Measurements from ENCODE around the gene CCT3.
A peak's percentile ranks its signal among the peaks of the same experiment; 100 is the strongest.

Gene CCT3

GRCh38 chr1:156285437-156285836 lies 52.7 kb downstream of the CCT3 start:
- H3K36me3 ChIP-seq (ENCODE audit: insufficient read depth, low read length) = no peaks in the 10 kb centered on the region; the same call in 1 of the 2 replicates
- H3K4me1 ChIP-seq (ENCODE audit: insufficient read depth, low read length) = peaks cover 8% of the 10 kb centered on the region; the same call in 1 of the 2 replicates
- H3K9me3 ChIP-seq (ENCODE audit: control insufficient read depth, insufficient read depth, low read length) = no peaks in the 10 kb centered on the region
- H3K9ac ChIP-seq (ENCODE audit: low read depth, low read length) = no peak overlapping the region

DNA sequence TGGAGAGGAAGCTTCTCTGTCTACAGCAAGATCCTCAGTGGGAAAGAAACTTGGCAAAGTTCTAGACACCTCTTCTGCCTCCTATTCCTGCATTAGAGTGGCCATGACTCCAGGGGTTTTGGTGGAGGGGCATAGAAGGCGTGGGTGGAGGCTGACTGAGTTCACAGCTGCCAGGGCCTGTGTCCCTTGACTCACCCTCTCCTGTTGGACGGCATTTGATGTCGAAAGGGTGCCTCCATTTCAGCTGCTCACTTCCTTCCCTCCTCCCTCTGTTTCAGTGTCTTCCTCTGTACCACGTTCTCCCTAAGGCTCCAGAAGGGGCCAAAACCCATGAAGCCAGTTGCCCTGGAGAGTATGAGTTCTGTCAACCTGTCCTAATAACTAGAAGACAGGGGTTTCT lies 53.3 kb downstream of the CCT3 start:
- Histone ChIP-seq H3K9ac (ENCODE audit: low read depth, low read length) (no peak overlapping the region), H3K4me1 (ENCODE audit: insufficient read depth, low read length) (peaks cover 8% of the 10 kb centered on the region; the same call in 1 of the 2 replicates), H3K36me3 (ENCODE audit: insufficient read depth, low read length) (peaks cover under 1% of the 10 kb centered on the region), H3K9me3 (ENCODE audit: control insufficient read depth, insufficient read depth, low read length) (no peaks in the 10 kb centered on the region)

GRCh38 chr1:156284112-156284511 lies 54.0 kb downstream of the CCT3 start, which contains the start of gene TMEM79:
TMEM79 (plus strand) TSS chr1:156284325; CDS start chr1:156285227, 902 bp downstream.
- peaks cover 3% of the 10 kb centered on the region for H3K36me3 ChIP-seq (ENCODE audit: insufficient read depth, low read length)
- H3K9ac ChIP-seq (ENCODE audit: low read depth, low read length) = peak within 1 kb of the TSS; percentile 56
- H3K9me3 ChIP-seq (ENCODE audit: control insufficient read depth, insufficient read depth, low read length) = no peaks in the 10 kb centered on the region
- H3K4me1 ChIP-seq (ENCODE audit: insufficient read depth, low read length) = peaks cover 8% of the 10 kb centered on the region; the same call in 1 of the 2 replicates

GRCh38 chr1:156283521-156283920 lies 54.6 kb downstream of the CCT3 start:
- Histone ChIP-seq H3K9ac (ENCODE audit: low read depth, low read length) (peak overlapping the region; percentile 56), H3K9me3 (ENCODE audit: control insufficient read depth, insufficient read depth, low read length) (no peaks in the 10 kb centered on the region), H3K4me1 (ENCODE audit: insufficient read depth, low read length) (peaks cover 8% of the 10 kb centered on the region; the same call in 1 of the 2 replicates), H3K36me3 (ENCODE audit: insufficient read depth, low read length) (peaks cover 3% of the 10 kb centered on the region)

DNA sequence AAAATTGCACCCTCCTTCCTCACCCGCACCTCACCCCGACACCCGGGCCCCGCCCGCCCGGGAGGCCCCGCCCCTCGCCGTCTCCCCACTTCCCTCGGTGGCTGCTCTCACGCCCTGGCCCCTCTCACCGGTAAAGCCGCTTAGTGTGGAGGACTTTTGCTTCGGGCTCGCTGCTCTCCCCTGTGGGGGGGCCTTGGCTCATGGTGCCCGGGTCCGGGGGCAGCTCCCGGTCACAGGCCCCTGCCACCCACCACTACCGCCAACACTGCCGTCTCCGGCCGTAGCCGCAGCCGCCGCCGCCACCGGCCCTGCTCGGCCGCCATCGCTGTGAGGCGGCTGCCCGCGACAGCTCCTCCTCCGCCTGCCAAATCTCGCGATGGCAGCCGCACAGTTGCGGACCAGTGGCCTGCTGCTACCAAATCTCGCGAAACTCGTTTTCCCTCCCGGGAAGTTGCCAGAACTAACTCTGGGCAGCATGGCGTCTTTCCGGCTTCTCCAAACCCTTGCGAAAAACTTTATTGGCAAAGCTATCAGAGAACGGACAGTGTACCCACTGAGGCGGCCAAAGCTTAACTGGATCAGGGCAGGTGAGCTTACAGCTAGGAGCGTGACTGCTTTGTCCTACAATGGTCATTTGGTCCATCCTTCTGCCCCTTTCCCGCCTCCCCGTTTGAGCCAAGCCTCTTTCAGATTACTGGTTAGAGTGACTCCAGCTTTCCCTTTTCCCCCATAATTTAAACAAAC lies 55.4 kb downstream of the CCT3 start, which contains the start of gene SMG5:
SMG5 (minus strand) TSS at position 347 of the 744 bp plus-strand sequence; CDS start at position 202, 145 bp downstream.
- H3K36me3 ChIP-seq (ENCODE audit: insufficient read depth, low read length) = peaks cover 11% of the 10 kb centered on the region
- H3K9me3 ChIP-seq (ENCODE audit: control insufficient read depth, insufficient read depth, low read length) = no peaks in the 10 kb centered on the region
- peaks cover 8% of the 10 kb centered on the region; the same call in 1 of the 2 replicates for H3K4me1 ChIP-seq (ENCODE audit: insufficient read depth, low read length)

GRCh38 chr1:156281693-156282478 lies 56.2 kb downstream of the CCT3 start:
- H3K9ac ChIP-seq (ENCODE audit: low read depth, low read length) = peak overlapping the region; percentile 56
- H3K9me3 ChIP-seq (ENCODE audit: control insufficient read depth, insufficient read depth, low read length) = no peaks in the 10 kb centered on the region
- H3K4me1 ChIP-seq (ENCODE audit: insufficient read depth, low read length) = peaks cover 8% of the 10 kb centered on the region; the same call in 1 of the 2 replicates
- H3K36me3 ChIP-seq (ENCODE audit: insufficient read depth, low read length) = peaks cover 18% of the 10 kb centered on the region

More for the DNA sequence above, 55.4 kb downstream of the CCT3 start, which contains the start of gene SMG5:
- peak within 1 kb of the TSS; percentile 56 for H3K9ac ChIP-seq (ENCODE audit: low read depth, low read length)

DNA sequence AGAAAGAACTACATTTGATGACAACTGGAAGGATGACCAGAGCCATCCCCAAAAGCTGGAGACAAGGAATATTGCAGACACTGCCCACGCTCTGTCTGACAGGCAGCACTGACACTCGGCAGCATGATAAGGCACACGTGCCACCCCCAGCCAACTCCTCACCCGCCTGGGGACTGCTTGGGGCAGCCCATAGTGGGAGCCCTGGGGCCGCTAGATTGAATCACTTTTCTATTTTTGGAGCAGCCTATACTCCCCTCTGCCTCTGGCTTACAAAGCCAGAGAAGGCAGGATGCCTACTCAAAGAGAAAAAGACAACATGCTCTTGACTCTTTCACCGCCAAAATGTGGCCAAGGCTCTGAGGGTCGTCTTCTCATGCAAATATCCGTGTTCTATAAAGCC lies 56.8 kb downstream of the CCT3 start:
- no peaks in the 10 kb centered on the region for H3K9me3 ChIP-seq (ENCODE audit: control insufficient read depth, insufficient read depth, low read length)
- H3K9ac ChIP-seq (ENCODE audit: low read depth, low read length) = peak overlapping the region; percentile 56
- peaks cover 8% of the 10 kb centered on the region; the same call in 1 of the 2 replicates for H3K4me1 ChIP-seq (ENCODE audit: insufficient read depth, low read length)
- H3K36me3 ChIP-seq (ENCODE audit: insufficient read depth, low read length) = peaks cover 21% of the 10 kb centered on the region

GRCh38 chr1:156279837-156280236 lies 58.3 kb downstream of the CCT3 start:
- no peak overlapping the region for H3K9ac ChIP-seq (ENCODE audit: low read depth, low read length)
- H3K4me1 ChIP-seq (ENCODE audit: insufficient read depth, low read length) = peaks cover 8% of the 10 kb centered on the region; the same call in 1 of the 2 replicates
- H3K36me3 ChIP-seq (ENCODE audit: insufficient read depth, low read length) = peaks cover 30% of the 10 kb centered on the region
- H3K9me3 ChIP-seq (ENCODE audit: control insufficient read depth, insufficient read depth, low read length) = no peaks in the 10 kb centered on the region

DNA sequence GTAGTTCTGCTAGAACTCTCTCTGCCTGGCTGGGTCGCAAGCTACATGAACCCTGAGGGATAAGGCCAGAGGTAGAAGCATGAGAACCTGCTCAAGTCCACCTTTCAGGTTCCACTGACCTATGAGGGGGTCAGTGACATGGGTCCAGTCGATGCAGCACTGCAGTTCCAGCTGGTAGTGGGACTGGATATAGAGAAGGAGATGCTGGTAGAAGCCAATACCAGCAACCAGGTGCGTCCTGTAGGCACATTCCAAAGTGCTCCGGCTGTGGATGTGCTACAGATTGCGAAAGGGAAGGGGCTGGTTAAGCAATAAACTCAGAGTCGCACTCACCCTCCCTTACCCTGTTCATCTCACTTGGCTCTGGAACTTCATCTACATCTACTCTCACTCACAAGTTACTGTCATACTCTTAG lies 61.1 kb downstream of the CCT3 start:
- Histone ChIP-seq H3K36me3 (ENCODE audit: insufficient read depth, low read length) (peaks cover 48% of the 10 kb centered on the region), H3K9me3 (ENCODE audit: control insufficient read depth, insufficient read depth, low read length) (no peaks in the 10 kb centered on the region), H3K9ac (ENCODE audit: low read depth, low read length) (no peak overlapping the region), H3K4me1 (ENCODE audit: insufficient read depth, low read length) (no peaks in the 10 kb centered on the region)

DNA sequence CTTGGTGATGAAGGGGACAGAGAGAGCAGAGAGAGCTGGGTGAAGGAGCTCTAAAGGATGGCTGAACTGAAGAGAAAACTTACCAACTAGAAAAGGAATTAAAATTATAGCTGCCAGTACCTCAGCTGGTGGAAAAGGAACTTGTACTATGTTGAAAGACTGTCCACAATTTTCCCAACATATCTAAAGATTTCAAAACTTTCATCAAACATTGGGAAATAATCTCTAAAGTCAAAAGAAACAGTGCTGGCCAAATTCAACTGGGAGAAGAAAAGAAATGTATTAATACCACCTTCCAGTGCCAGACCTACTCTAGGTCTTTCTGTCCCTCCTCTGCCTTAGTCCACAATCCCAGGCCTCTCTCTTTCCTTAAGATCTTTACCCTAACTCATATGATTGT lies 61.6 kb downstream of the CCT3 start:
- no peaks in the 10 kb centered on the region for H3K9me3 ChIP-seq (ENCODE audit: control insufficient read depth, insufficient read depth, low read length)
- H3K4me1 ChIP-seq (ENCODE audit: insufficient read depth, low read length) = no peaks in the 10 kb centered on the region
- H3K9ac ChIP-seq (ENCODE audit: low read depth, low read length) = no peak overlapping the region
- H3K36me3 ChIP-seq (ENCODE audit: insufficient read depth, low read length) = peaks cover 48% of the 10 kb centered on the region

- Histone ChIP-seq H3K4me1 (ENCODE audit: insufficient read depth, low read length) (no peaks in the 10 kb centered on the region), H3K9me3 (ENCODE audit: control insufficient read depth, insufficient read depth, low read length) (no peaks in the 10 kb centered on the region), H3K9ac (ENCODE audit: low read depth, low read length) (no peak overlapping the region), H3K36me3 (ENCODE audit: insufficient read depth, low read length) (peaks cover 54% of the 10 kb centered on the region)
These were observed 67.8 kb downstream of the CCT3 start for GRCh38 chr1:156270314-156270713.

DNA sequence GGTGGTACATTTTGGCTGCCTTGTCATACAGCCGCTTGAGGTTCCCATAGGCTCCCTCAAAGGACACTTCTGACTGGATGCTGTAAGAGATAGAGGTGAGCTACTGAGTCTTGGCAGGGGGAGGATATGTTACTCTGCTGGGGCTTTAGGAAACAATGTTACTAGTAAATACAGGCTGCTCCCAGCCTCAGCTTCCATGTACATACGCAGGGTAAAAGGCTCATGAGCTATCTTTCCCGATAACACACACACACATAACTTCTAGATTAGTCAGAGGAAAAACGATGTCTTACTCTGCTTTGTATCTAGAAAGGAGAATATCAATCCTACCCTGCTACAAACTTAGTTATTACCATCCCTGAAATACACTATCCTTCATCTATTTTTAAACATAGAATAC lies 69.8 kb downstream of the CCT3 start:
- Histone ChIP-seq H3K36me3 (ENCODE audit: insufficient read depth, low read length) (peaks cover 43% of the 10 kb centered on the region), H3K9ac (ENCODE audit: low read depth, low read length) (no peak overlapping the region), H3K4me1 (ENCODE audit: insufficient read depth, low read length) (no peaks in the 10 kb centered on the region), H3K9me3 (ENCODE audit: control insufficient read depth, insufficient read depth, low read length) (no peaks in the 10 kb centered on the region)

- no peak overlapping the region for H3K9ac ChIP-seq (ENCODE audit: low read depth, low read length)
- H3K36me3 ChIP-seq (ENCODE audit: insufficient read depth, low read length) = peaks cover 46% of the 10 kb centered on the region
- H3K9me3 ChIP-seq (ENCODE audit: control insufficient read depth, insufficient read depth, low read length) = no peaks in the 10 kb centered on the region
- no peaks in the 10 kb centered on the region for H3K4me1 ChIP-seq (ENCODE audit: insufficient read depth, low read length)
These were observed 72.0 kb downstream of the CCT3 start for GRCh38 chr1:156266051-156266450.

- peaks cover 57% of the 10 kb centered on the region for H3K36me3 ChIP-seq (ENCODE audit: insufficient read depth, low read length)
These were observed 74.8 kb downstream of the CCT3 start for GRCh38 chr1:156263288-156263655.

More at GRCh38 chr1:156263288-156263655, 74.8 kb downstream of the CCT3 start:
- H3K9ac ChIP-seq (ENCODE audit: low read depth, low read length) = no peak overlapping the region
- no peaks in the 10 kb centered on the region for H3K4me1 ChIP-seq (ENCODE audit: insufficient read depth, low read length)
- H3K9me3 ChIP-seq (ENCODE audit: control insufficient read depth, insufficient read depth, low read length) = no peaks in the 10 kb centered on the region
